ENCODE results near the gene PDE8A.

Gene PDE8A

DNA sequence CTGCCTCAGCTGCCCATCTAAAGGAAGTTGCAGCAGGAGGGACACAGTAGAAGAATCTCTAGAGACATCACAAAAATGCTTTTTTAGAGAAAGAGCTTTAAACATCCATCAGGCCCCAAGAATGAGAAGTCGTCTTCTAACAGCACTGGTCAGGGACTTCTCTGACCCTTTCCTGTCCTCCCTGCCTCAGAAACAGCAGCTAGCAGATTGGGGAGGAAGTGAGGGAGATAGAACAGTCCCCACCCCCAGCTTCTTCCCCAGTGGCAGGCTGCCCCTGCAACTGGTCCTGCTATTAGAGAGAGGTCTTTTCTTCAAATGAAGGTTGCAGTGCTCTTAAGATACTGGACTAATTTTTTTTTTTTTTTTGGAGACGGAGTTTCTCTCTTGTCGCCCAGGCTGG lies 55.1 kb downstream of the PDE8A start:
- no peak for DNase-seq

DNA sequence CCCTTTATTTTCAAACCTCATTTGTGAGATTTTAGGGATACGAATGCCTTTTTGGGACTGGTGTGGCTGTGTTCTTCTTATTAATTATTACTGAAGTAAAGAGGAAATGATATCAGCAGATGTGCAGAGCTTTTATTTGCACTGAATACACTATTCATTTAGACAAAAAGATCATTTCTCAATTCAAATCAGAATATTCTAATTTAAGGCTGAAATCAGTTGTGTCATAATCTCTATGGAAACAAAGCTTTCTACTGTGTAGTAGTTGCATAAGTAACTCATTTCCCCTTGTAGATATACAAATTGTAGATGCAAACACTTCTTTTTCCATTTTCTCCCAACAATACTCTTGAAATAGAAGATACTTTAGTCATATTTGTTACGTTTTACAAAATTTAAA lies 56.0 kb downstream of the PDE8A start:
- no peak for DNase-seq

DNA sequence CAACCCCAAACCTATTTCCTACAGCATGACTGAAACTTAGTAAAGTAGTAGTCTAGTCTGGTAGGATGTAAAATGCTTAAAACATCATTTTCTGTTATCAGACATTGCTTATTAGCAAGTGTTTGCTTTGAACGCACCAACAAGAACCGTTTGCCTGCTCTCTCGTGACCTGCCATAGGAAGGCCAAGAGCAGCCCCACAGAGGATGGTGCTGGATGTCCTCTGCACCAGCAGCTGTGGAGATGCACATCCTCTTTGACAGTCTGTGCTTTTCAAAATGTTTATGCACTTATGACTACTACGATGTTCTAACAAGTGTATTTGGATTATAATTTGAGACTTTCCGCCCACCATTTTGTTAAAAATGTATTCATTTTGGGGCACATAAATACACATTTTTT lies 59.6 kb downstream of the PDE8A start:
- DNase-seq = no peak

DNA sequence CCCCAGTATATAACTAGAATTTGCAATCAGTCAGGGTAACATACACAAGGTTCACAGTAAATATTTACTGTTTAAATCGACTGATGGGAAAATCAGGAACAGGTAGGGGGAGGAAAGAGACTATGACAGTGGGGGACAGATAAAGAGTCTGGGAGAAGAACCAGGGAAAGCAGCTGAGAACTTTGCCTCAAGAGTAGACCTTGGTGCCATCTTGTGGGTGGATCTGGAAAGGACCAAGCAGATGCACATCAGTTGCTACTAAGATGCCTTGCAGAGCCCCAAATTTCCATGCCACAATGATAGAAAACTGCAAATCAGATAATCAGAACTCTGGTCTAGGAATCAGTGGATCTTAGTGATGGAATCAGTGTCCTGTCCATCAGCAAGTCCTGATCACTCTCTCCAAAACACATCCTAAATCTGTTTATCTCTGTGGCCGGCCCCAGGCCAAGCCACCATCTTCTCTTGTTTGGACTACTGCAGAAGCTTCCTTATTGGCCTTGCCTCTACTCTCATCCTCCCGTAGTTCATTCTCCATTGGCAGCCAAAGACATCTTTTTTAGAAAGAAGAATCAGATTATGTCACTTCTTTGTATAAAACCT lies 62.7 kb downstream of the PDE8A start:
- DNase-seq = no peak

DNA sequence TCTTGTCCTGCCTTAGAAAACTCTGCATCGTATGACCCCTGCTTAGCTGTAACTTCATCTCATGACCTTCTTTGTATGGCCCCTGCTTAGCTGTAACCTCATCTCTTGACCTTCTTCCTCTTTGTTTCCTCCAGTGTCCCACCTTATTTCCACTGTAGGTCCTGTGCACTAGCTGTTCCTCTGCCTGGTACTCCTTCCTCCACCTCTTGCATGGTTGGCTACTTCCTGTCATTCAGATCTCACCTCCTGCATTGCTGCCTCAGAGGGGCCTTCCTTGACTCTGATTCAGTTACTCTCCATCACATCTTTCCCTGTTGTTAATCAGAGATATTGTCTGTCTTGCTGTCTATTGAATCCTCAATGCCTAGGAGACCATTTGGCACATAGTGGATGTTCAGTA lies 63.2 kb downstream of the PDE8A start:
- no peak for DNase-seq

DNA sequence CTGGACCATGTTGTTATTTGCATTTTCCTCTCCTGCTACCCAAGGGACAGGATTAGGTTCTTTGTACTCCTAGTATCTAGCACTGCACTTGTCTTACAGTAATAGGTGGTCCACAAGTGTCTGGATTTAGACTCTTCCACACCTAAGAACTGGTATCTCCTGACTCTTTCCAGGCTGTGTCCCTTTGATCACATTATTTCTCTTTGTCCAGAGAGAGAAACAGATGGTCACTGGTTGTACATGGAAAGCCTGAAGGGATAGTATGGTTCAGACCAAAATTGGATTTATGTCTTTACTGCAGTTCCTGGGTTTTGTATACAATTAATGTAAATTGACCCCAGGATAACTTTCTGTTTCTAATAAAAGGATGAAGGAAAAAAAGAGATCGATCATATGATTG lies 64.0 kb downstream of the PDE8A start:
- DNase-seq = no peak

DNA sequence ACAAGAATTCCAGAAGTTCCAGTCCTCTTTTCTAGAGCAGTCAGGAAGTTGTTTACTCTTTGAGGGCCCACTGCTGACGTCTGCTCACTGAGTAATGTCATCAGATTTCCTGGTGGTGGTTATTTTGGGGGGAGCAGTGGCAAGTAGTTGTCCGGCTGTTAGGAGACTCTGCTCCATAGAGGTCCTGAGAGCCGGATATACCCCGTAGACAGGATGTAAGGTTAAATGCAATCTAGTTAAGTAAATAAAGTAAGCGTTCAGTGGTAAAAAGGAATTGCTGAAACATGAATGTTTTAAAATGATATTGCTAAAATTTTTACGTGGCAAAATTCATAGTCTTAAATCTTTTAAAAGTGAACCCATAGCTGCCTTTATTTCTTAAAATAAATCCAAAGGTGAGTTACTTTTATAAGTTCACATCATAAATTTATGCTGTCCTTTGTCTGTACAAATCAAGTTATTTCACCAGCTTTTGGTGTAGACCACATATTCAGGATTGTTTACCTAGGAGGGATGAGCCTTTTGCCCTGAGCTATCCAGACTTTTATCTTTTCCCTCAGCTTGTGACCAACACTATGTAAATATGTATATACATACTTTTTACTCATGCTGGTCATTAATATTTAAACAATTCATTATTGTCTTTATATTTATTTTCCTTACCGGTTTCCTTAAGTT lies 65.8 kb downstream of the PDE8A start:
- no peak for DNase-seq

DNA sequence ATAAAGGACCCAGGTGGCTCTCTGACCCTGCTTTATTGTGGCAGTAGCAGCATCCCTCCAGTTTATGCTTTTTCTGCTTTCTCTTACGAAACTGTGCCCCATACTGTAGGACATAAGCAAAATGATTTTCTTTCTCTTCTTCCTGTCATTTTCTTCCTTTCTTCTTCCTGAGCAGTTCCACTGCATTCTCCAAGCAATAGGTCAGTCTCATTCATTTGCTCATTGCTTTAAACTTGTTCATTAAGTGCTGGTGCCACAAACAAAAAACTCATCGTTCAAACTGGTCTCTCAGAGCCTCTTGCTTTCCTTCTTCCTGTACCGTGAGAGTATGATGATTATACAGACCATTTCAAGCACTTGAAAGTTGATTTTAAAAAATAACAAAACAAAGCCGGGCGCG lies 66.8 kb downstream of the PDE8A start:
- no peak for DNase-seq

DNA sequence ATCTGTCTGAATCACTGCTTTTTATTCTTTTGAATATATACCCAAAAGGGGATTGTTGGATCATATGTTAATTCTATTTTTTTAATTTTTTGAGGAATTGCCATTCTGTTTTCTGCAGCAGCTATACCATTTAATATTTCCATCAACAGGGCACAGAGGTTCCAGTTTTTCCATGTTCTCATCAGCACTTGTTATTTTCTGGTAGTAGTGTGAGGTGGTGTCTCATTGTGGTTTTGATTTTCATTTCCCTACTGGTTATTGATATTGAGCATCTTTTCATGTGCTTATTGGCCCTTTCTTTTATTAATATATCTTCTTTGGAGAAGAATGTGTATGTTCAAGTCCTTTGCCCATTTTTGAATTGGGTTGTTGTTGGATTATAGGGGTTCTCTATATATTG lies 68.1 kb downstream of the PDE8A start:
- DNase-seq = no peak

DNA sequence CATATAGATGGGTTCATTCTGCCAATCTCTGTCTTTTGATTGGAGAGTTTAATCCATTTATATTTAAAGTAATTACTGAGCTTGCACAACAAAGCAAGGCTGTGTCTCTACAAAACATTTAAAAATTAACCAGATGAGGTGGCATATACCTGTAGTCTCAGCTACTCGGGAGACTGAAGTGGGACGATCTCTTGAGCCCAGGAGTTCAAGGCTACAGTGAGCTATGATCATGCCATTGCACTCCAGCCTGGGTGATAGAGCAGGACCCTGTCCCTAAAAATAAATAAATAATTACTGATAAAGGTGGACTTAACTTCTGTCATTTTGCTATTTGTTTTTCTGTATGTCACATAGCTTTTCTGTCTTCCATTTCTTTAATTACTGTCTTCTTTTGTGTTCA lies 78.1 kb downstream of the PDE8A start:
- DNase-seq = no peak

DNA sequence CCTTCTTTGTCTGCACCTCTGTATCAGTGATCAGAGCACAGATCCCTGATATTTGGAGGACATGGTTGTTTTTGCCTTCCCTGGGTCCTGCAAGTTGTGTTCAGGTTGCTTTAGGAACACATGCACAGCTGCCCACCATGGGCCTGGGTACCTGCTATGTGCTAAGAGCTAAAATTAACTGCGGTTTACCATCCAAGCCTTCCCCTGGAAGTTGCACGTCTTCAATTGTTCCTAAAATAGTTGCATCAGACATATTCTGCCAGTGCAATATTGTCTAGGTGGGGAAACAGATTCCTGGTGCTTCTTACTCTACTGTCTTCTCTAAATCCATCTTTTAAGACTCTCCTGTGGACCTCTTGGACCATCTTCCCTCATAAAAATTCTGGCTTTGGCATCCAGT lies 80.9 kb downstream of the PDE8A start:
- DNase-seq = no peak

DNA sequence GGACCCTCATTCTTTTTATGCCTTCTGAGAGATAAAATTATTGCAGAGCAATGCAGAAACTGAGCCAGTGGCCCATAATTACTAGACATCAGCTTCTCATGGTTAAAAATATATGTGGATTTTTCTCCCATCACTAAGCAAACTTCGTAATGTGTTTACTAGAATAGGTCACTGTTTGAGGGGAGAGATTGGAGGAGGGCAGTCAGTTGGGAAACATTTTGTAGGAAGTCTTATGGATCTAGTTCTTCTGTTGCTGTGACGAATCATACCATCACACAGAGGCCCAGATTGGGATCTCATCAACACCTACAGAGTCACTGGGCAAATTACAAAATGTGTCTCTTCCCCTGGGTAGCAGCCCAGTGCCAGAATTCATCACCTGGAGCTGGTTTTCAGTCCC lies 81.4 kb downstream of the PDE8A start:
- DNase-seq = no peak

DNA sequence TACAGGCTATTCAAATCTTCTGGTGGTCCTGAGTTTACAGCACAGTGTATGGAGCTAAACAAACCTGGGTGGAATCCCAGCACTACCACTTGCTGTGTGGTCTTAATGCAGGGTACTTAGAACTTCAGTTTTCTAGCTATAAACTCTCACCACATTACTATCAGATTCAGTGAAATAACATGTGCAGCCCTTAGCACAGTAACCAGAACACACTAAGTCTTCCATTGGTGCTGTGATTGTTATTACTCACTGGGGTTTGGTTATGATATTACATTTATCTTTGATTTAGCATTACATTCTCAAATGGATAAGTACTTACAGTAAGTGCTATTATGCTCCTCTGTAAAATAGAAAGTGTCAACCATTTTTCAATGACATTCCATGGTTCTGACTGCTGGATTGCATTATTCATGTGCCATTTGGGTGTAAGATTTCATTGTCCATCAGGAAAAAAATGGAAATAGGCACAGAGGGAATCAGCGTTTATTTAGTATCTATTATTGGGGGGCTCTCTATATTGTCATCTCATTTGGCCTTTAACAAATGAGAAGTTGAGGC lies 81.9 kb downstream of the PDE8A start:
- no peak for DNase-seq

DNA sequence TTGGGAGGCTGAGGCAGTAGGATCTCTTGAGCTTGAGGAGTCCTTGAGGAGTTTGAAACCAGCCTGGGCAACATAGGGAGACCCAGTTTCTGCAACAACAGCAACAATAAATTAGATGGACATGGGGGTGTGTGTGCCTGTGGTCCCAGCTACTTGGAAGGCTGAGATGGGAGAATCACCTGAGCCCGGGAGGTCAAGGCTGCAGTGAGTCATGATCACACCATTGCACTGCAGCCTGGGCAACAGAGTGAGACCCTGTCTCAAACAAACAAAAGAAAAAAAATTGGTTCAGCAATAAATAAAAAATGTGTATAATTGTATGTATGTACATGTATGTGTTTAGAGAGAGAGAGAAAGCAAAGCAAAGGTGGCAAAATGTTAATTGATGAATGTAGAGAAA lies 83.1 kb downstream of the PDE8A start:
- no peak for DNase-seq

DNA sequence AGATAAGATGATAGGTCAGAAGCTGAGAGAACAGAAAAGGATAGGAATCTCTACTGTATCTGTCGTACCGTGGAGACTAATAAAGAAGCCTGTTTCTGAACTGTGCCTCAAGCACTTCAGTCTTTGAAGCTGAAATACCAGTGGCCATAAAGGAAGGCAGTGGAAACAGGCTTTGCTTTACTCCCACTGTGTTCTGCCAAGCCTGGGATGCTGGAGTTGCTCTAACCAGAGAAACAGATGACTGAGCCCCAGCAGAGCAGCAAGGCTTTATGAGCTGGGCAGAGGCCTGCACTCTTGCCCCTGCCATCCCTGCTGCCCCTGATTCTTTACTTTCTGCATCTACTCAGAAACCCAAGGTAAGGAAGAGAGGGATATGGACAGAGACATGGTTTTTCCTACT lies 89.4 kb downstream of the PDE8A start:
- DNase-seq = no peak

DNA sequence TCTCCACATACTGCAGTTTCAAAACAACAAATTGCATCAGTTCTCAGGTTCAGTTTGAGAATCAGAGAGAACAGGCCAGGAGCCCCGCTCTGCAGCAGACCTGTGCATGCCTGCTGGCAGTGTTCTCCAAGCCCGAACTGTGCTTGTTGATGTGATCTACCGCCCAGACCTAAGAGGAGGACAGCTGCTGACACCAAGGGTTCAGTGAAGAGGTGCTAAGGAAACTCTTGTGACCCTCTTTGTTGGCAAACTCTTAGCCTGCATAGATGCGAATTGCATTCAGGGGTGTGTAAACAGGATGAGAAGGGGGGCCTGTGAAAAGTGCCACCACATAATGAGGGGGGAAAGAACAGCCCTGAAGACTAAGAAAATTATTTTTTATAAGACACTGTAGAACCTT lies 89.8 kb downstream of the PDE8A start:
- DNase-seq = no peak

DNA sequence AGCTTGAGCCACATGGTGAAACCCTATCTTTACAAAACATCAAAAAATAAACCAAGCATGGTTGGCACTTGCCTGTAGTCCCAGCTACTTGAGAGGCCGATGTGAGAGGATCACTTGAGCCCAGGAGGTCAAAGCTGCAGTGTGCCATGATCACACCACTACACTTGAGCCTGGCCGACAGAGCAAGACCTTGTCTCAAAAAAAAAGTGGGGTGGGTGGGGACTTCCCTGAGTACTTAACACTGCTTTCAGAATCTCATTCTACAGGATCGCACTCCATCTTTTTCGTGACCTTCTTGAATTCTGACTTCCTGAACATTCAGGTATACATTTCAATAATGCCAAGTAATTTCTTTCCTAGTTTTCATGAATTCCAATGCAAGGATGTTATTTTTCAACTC lies 91.3 kb downstream of the PDE8A start:
- DNase-seq = no peak

DNA sequence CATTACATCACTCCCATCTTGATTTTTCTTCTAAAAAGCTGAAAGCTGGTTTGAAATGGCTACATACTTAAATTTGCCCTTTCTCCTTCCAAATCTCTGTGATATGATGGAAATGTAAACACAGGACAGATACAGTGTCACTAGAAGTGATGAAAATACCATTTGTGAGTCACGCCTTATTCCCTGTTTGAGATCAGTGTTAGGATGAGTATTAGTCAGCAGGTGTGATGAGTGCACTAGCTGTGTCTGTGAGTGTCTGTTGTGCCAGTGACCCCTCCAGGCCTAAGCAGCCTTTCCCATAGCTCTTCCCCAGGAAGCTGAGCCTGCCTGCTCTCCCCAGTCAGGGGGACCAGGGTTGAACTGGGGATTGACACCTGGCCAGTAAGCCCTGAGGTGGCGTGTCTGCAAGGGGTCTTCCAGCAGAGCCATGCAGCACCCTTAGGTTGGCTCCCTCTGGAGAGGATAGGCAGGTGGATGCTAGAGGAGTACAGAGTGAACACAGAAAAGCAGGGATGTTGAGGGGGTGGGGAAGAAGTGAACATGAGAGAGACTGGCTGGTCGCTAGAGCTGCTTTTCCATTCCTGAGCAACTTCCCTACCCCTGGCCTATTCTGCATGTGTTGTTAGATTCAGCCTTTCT lies 92.0 kb downstream of the PDE8A start:
- no peak for DNase-seq

DNA sequence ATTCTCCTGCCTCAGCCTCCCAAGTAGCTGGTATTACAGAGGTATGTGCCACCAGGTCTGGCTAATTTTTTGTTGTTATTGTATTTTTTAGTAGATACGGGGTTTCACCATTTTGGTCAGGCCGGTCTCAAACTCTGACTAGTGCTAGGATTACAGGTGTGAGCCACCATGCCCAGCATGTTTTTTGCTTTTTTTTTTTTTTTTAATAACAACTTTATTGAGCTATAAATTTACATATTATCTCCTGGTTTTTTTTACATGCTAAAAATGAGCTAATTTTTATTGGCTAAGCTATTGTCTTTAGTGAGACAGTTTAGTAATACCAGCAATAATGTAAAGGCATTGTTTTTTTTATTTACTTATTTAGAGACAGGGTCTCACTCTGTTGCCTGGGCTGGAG lies 105.2 kb downstream of the PDE8A start:
- no peak for DNase-seq

DNA sequence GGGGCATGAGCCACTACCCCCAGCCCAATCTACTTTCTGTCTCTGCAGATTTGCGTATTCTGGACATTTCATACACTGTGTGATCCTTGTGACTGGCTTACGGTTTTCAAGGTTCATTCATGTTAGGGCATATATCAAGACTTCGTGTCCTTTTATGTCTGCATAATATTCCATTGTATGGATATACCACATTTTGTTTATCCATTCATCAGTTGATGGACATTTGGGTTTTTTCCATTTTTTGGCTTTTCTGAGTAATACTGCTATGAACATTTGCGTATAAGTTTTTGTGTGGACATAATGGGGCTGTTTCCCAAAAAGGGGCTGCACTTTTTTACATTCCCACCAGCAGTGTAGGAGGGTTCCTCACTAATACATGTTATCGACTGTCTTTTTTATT lies 106.6 kb downstream of the PDE8A start:
- no peak for DNase-seq

DNA sequence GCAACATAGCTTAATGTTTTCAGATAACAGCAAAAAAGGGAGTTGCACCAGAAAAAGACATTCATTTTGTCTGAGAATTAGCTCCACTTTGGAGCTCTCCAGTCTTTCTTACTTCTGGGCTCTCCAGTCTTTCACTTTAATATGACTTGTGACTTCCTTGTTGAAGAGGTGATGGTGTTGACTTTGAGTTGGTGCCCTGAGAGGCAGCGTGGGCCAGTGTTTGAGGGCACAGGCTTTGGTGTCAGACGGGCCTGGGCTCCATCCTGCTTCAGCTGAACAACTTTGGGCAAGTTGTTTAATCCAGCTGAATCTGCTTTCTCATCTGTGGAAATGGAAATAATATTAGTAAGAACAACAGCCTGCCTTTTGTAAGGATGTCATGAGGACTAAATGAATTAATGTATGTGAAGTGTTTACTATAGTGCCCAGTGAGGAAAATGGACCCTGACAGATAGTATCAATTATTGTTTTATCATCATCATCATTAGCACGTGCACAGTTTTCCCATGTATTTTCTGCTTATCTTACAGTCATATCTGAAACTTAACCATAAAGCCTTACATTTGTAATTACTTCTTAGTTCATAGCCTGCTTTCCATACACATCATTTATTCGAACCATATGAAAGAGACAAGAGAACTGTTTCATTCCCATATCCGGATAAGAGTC lies 108.4 kb downstream of the PDE8A start:
- DNase-seq = no peak

DNA sequence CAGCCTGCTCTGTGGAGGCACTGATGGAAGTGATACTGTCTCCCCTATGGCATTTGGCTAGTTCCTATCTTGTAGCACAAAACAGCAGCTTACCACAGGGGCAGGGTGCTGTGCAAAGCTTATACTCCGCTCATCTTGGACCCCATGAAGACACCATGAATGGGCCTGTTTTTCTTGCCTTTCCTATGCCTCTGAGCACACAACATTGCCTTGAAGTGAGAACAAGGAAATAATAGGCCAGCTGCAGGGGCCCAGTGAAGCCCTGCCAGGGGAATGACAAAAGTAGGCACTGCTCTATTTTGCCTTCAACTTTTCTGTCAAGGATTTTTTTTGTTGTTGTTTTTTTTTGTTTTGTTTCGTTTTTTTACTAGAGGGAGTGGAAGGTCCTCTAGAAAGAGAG lies 110.3 kb downstream of the PDE8A start:
- no peak for DNase-seq

DNA sequence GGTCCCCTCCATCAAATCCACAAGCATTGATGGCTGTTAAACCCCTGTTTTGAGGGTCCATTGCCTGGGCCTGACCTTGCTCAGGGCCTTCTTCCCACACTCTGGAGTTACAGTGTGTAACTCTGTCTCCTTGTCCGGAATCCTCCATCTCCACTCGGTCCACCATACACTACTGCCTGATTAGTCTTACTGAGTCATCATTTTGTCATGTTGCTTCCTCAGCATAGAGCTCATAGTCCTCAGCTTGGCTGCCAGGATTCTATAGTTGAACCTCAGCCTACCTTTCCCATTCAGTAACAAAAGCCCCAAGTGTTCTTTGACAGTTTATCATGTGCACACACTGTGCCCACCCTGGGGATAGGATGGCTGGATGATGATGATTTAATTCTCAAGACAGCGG lies 113.0 kb downstream of the PDE8A start:
- DNase-seq = no peak

DNA sequence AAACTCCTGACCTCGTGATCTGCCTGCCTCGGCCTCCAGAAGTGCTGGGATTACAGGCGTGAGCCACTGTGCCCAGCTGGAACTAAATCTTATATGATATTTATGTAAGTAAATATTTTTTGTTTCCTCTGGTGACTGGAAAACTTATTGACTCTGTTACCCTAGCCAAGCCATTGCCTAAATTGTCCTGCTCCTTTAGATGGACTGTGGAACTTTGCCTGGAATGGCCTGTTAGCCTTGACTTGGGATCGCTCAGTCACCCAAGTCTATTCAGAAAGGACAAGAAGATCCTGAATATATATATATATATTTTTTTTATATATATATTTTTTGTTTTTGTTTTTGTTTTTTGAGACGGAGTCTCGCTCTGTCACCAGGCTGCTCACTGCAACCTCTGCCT lies 113.9 kb downstream of the PDE8A start:
- DNase-seq = no peak

All from NCI-H1694 treated with DMSO at 0.1 percent for 48 hours (cell line).